GM12892 (cell line): ENCODE data around the gene ITSN1.
"Not testable (repeated sequence)": the region's sequence is repeated elsewhere in the genome, so short reads cannot be mapped to it uniquely, and the experiment has no call there.

ENCODE experiments used
- DNase-seq: peaks from one replicate; pipeline ENCODE4 v3.0.0; 2011; ENCODE audit not compliant: insufficient read length
- FAIRE-seq: peaks from 2 replicates; lab custom pipeline; 2011; peaks lifted over from hg19 to GRCh38; lab: Jason Lieb, UNC
- POLR2A ChIP-seq: IDR thresholded peaks from 2 replicates; pipeline ENCODE4 v1.6.1; 2011; ENCODE audit warnings: low read depth, low read length, control low read depth
- POLR2AphosphoS5 ChIP-seq: IDR thresholded peaks from 2 replicates; pipeline ENCODE4 v1.6.1; 2011; ENCODE audit warnings: low read depth, low read length, control low read depth
- TAF1 ChIP-seq: IDR thresholded peaks from 2 replicates; pipeline ENCODE4 v1.6.1; 2011; ENCODE audit warnings: low read depth, mild to moderate bottlenecking, control low read depth, low read length, borderline replicate concordance

The ITSN1 gene

DNA sequence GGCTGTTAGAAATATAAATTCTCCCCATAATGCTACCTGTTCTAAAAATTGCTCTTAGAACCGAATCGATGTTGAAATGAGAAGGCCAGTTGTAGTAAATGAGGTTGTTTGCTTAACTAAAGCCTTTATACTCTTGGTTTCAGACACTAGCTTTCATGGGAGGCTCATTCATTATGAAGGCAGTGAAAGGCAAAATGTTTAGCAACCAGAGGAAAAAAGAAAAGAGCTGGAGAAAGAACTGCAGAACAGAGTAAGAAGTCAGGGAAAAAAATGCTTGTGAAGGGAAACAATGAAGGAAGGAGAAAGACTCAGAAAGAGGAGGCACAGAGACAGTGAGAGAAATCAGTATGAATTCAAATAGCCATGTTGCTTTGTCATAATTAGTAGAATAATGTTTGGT lies 145.1 kb downstream of the ITSN1 start:
- no peak for DNase-seq
- TF ChIP-seq POLR2A: no peak
- no peak for FAIRE-seq

- not testable (repeated sequence) for FAIRE-seq, DNase-seq
Observed at GRCh38 chr21:33788438-33788837, 146.1 kb downstream of the ITSN1 start.

DNA sequence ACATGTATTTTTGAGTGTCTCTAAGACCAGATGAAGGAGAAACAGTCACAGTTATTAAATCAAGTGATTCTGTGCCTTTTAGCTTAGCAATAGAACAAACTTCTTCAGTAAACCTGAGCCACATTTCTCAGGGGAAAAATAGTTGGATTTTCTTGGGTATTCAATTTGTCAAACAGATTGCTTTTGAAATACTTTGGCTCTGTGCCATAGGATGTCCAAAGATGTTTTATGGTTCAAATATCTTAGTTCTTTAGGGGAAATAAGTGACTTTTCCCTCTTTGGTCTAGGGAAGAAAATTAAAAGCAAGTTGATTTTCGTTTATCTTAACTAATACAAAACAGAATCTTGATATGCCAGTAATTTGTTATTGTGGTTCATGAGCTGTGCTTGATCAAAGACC lies 147.4 kb downstream of the ITSN1 start:
- FAIRE-seq (no peak), DNase-seq (no peak)
- TF ChIP-seq POLR2AphosphoS5 (no peak), POLR2A (no peak), TAF1 (no peak)

GRCh38 chr21:33791073-33791472 lies 148.8 kb downstream of the ITSN1 start:
- DNase-seq (no peak), FAIRE-seq (no peak)
- TF ChIP-seq TAF1 (no peak), POLR2AphosphoS5 (no peak), POLR2A (no peak)

DNA sequence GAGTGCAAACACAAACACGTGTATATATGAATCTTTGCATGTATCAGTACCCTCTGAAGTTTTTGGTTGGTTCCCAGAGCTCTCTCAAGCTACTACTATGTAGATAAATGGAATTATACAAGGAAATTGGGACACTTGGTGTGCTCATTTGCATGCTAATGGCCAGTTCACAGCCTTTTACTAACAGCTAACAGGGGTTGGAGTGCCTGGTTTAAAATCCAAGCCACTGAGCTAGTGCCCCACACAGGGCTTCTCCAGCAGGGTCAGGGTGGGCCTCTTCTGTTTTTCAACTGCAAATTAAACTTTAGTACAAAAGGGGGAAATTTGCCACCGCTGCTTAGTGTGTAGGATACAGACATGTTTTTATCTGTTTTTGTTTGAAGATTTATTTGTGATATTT lies 152.3 kb downstream of the ITSN1 start:
- FAIRE-seq (no peak), DNase-seq (no peak)
- TF ChIP-seq POLR2A: no peak
- no peak for TF ChIP-seq POLR2AphosphoS5
- TF ChIP-seq TAF1: no peak

- TF ChIP-seq TAF1 (no peak), POLR2A (no peak), POLR2AphosphoS5 (no peak)
- FAIRE-seq (no peak), DNase-seq (no peak)
Observed at GRCh38 chr21:33797565-33797964, 155.3 kb downstream of the ITSN1 start.

- no peak for DNase-seq
- FAIRE-seq: no peak
- TF ChIP-seq POLR2A (no peak), POLR2AphosphoS5 (no peak)
Observed at GRCh38 chr21:33799378-33800090, 157.2 kb downstream of the ITSN1 start.

GRCh38 chr21:33800753-33801423 lies 158.6 kb downstream of the ITSN1 start:
- TF ChIP-seq POLR2A (no peak), POLR2AphosphoS5 (no peak), TAF1 (no peak)
- no peak for DNase-seq
- FAIRE-seq: no peak

DNA sequence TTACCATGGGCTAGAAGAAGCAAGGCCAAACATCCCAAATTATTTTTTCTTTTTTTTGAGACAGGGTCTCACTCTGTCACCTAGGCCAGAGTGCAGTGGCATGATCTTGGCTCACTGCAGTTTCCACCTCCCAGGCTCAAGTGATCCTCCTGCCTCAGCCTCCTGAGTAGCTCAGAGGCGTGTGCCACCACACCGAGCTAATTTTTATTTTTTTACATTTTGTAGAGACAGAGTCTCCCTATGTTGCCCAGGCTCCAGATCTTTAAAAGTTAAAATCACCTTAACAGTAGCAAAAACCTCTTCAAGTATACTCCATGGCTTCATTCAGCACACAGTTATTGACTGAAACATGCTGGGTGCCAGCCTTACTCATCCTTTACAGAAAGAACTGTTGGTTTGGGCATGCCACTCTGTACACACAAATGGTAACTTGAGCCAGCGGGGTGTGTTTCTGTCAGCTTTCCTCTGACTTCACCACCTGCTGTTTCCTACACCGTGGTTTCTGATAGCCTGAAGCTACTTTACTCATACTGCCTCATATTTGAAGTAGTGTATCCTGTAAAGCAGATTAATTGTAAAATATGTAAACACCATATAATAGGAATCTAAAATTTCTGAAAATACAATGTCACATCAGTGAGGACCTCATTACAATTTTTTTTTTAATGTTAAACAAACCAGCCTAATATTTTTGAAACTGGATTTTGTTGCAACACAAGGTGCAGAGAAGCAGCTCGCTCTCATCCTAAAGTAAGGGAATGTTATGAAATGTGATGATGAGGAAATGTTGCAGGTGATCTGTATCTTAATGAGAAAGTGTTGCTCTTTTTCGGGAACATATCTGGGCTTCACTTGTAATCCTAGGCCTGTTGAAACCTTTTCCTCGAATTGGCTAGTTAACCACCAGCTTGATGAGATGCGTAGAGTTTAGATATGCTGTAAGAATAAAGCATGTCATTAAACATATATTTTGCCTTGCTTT lies 159.4 kb downstream of the ITSN1 start:
- FAIRE-seq (no peak), DNase-seq (no peak)
- TF ChIP-seq POLR2A: no peak
- no peak for TF ChIP-seq POLR2AphosphoS5
- TF ChIP-seq TAF1: no peak

DNA sequence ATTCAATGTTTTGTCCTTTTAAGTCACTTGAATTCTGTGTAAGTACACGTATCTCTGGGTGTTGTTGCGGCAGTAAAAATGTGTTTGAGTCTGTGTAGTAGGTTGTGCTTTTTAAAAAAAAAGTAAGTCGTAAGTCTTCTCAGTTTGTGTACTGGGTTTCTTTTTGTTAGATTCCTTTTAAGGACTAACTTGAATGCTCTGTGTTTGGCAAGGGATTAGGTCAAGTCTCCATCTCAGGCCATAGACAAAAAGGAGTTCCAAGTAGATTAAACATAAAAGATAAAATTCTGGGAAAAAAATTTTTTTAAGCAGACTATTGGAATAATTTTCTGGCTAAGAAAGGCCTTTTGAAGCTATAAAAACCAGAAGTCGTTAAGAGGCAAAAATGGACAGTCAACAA lies 160.2 kb downstream of the ITSN1 start:
- no peak for FAIRE-seq
- TF ChIP-seq POLR2AphosphoS5 (no peak), TAF1 (no peak), POLR2A (no peak)
- DNase-seq: no peak

GRCh38 chr21:33808715-33809367 lies 166.5 kb downstream of the ITSN1 start:
- TF ChIP-seq POLR2AphosphoS5: no peak
- TF ChIP-seq POLR2A: no peak
- TF ChIP-seq TAF1: no peak
- no peak for DNase-seq
- FAIRE-seq: no peak

- TF ChIP-seq TAF1: no peak
- TF ChIP-seq POLR2A: no peak
- TF ChIP-seq POLR2AphosphoS5: no peak
- no peak for FAIRE-seq
- no peak for DNase-seq
Observed at GRCh38 chr21:33810766-33811165, 168.5 kb downstream of the ITSN1 start.
